PFSK-1 (cell line): Measurements from ENCODE around the gene FMO4.

Experiments used
- FOXP2 ChIP-seq: optimal IDR thresholded peaks from 2 replicates; pipeline ENCODE3; 2011; ENCODE audit warnings: borderline replicate concordance, control low read depth, inconsistent platforms; ENCODE audit not compliant: insufficient read depth; ENCODE audit errors: extremely low read length, extremely low read depth
- POLR2AphosphoS5 ChIP-seq: IDR thresholded peaks from 2 replicates; pipeline ENCODE4 v1.6.1; 2012; ENCODE audit warnings: low read depth, mild to moderate bottlenecking, control low read depth, low read length, moderate library complexity
- REST ChIP-seq, 2 experiments: IDR thresholded peaks; 2 replicates each; pipeline versions ENCODE4 v1.6.1 to v1.8.0; 2011 to 2012; ENCODE audit warnings: low read depth in 2 of 2, low read length in 2 of 2, control low read depth in 1 of 2, inconsistent platforms in 1 of 2, mild to moderate bottlenecking in 1 of 2, moderate library complexity in 1 of 2; ENCODE audit not compliant: insufficient read depth in 1 of 2
- SIN3A ChIP-seq: IDR thresholded peaks from 2 replicates; pipeline ENCODE4 v1.6.1; 2012; ENCODE audit warnings: mild to moderate bottlenecking, low read length, moderate library complexity, borderline replicate concordance; ENCODE audit not compliant: insufficient read depth
- TAF1 ChIP-seq: IDR thresholded peaks from 2 replicates; pipeline ENCODE4 v1.6.1; 2012; ENCODE audit warnings: low read length, control low read depth, borderline replicate concordance; ENCODE audit not compliant: insufficient read depth

FMO4 gene

DNA sequence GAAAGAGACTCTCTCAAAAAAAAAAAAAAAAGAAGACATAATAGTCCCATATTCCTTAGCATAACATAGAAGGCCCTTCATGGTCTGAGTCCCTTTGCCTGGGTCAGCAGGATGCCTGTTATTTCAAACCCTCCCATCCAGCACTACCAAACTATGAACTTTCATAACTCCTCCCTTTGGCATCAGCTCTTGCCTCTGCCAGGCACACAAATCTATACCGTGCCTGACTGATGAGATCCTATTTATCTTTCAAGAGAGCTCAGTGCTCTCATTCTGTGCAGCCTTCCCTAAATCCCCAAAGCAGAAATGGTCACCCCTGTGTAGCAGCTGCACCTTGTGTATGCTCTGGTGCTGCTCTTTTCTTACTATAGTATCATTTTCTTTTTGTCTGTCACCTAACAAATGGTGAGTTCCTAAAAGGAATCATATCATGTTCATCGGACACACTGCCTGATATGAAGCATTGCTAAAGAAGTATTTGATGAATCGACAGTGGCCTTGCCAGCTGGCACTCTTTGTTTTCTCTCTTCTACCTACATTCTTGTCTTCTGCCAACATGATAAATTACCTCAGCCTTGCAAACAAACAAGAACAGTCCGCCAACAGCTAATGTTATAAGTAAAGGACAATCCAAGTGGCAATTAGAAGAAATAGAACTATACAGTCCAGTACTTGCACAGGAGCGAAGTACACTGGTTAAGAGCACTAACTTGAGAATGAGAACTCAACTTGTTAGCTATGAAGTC lies 29.9 kb downstream of the FMO4 start:
- TF ChIP-seq FOXP2: no peak

DNA sequence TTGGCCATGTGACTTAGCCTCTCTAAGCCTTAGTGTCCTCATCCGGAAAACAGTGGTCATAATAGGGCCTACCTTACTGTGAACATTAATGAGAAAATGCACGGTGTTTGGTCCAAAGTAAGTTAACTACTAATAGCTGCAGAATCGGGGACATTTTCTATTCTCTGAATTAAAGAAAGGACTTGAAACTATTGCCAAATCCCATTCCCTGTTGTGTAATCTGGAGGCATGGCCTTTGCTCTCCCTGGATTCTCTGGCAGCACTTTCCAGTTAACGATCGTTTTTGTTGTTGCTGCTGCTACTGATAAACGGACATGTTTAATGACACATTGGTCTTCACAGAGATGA lies 30.5 kb downstream of the FMO4 start:
- TF ChIP-seq TAF1 (no peak), REST (IDR thresholded peaks at IDR 0.05; ENCODE audit: insufficient read depth in 1 of 2, low read depth in 2 of 2, low read length in 2 of 2) (no peak), POLR2AphosphoS5 (no peak), SIN3A (no peak), FOXP2 (no peak)

DNA sequence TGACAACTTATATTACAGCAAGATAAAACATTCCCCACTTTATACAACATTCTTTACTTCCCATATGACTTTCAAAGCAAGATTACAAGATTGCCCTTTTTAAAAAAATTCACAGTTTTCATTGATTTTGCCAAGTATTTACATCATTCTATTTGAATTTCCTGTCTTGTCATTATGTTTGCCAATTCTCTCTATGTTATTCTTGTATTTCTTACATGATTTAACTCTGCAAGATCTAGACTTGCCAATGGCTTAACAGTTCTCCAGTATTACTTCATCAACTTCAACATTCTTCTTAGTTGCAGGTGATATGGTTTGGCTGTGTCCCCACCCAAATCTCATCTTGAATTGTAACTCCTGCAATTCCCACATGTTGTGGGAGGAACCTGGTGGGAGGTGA lies 31.6 kb downstream of the FMO4 start:
- no peak for TF ChIP-seq POLR2AphosphoS5
- TF ChIP-seq TAF1: no peak
- TF ChIP-seq REST (IDR thresholded peaks at IDR 0.05; ENCODE audit: insufficient read depth in 1 of 2, low read depth in 2 of 2, low read length in 2 of 2): no peak
- TF ChIP-seq SIN3A: no peak
- no peak for TF ChIP-seq FOXP2

GRCh38 chr1:171346881-171347280 lies 32.9 kb downstream of the FMO4 start:
- TF ChIP-seq REST (IDR thresholded peaks at IDR 0.05; ENCODE audit: insufficient read depth in 1 of 2, low read depth in 2 of 2, low read length in 2 of 2): no peak
- no peak for TF ChIP-seq TAF1

DNA sequence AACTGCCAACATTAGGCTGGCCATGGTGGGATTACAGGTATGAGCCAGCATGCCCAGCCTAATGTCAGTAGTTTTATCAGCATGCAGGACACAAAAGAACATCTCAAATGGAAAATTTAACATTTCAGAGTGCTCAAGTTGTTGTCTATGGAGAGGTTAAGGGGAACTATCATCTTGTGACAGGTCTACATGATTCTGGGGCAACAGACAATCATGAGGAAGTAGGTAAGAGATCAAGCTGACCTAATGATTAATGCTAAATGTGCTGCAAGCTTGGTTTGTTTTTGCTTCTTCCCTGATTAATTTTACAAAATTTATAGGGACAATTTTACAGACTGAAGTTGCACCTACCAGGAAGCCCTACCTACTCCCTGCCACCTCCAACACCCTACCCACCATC lies 36.6 kb downstream of the FMO4 start:
- TF ChIP-seq POLR2AphosphoS5: no peak
- TF ChIP-seq TAF1: no peak
- no peak for TF ChIP-seq SIN3A
- TF ChIP-seq FOXP2: no peak
- TF ChIP-seq REST (IDR thresholded peaks at IDR 0.05; ENCODE audit: insufficient read depth in 1 of 2, low read depth in 2 of 2, low read length in 2 of 2): no peak
